Osteoblast (primary cell): ENCODE measurements around the gene WWP2. TPM values are rescaled to one million over a fixed set of nuclear protein-coding genes. Genes with fewer than 3 reads are reported as not detected.

Experiments used
- DNase-seq: peaks from one replicate; pipeline ENCODE4 v3.0.0; 2011; ENCODE audit warnings: low spot score, mixed read lengths; ENCODE audit not compliant: insufficient read length; ENCODE audit errors: missing footprints
- H2AFZ ChIP-seq: 2 replicates; pipeline ENCODE4 v1.6.0; 2011; ENCODE audit warnings: mild to moderate bottlenecking, low read length
- H3K27ac ChIP-seq: 2 replicates; pipeline ENCODE4 v1.5.1; 2011; ENCODE audit warnings: mild to moderate bottlenecking, low read depth, low read length, moderate library complexity
- H3K27me3 ChIP-seq: 2 replicates; pipeline ENCODE4 v1.6.0; 2012; ENCODE audit warnings: mild to moderate bottlenecking, control low read depth, inconsistent platforms, low read length, moderate library complexity; ENCODE audit not compliant: insufficient read depth
- H3K36me3 ChIP-seq: 2 replicates; pipeline ENCODE4 v1.5.1; 2011; ENCODE audit warnings: mild to moderate bottlenecking, low read length, control low read depth, moderate library complexity; ENCODE audit not compliant: insufficient read depth
- H3K4me1 ChIP-seq: 2 replicates; pipeline ENCODE4 v1.5.1; 2011; ENCODE audit warnings: mild to moderate bottlenecking, low read length, control low read depth, moderate library complexity; ENCODE audit not compliant: insufficient read depth
- H3K4me2 ChIP-seq: 2 replicates; pipeline ENCODE4 v1.6.0; 2011; ENCODE audit warnings: mild to moderate bottlenecking, low read length; ENCODE audit not compliant: insufficient read depth
- H3K4me3 ChIP-seq: fragments of 200-600 bp; sonication (generic); 3 replicates; pipeline ENCODE4 v1.5.1; 2012; ENCODE audit warnings: mild to moderate bottlenecking, low read length, inconsistent platforms; ENCODE audit not compliant: insufficient read depth
- H3K79me2 ChIP-seq: 2 replicates; pipeline ENCODE4 v1.6.0; 2012; ENCODE audit warnings: mild to moderate bottlenecking, low read length, control low read depth, inconsistent platforms; ENCODE audit not compliant: insufficient read depth
- H3K9me3 ChIP-seq: 2 replicates; pipeline ENCODE4 v1.5.1; 2011; ENCODE audit warnings: low read depth, low read length, control low read depth
- H4K20me1 ChIP-seq: 2 replicates; pipeline ENCODE4 v1.6.0; 2012; ENCODE audit warnings: mild to moderate bottlenecking, low read length, control low read depth; ENCODE audit not compliant: insufficient read depth
- CTCF ChIP-seq: IDR thresholded peaks from 2 replicates; pipeline ENCODE4 v1.5.1; 2011; ENCODE audit warnings: mild to moderate bottlenecking, low read depth, low read length, moderate library complexity; ENCODE audit errors: extremely low read depth
- total RNA-seq: library from RNA; depleted of rRNA; stranded (reverse); fragments of >200 nt; gene quantifications from 2 replicates; pipeline ENCODE4 v1.2.3, GENCODE V29; 2012

WWP2 gene
- total RNA-seq, 1 donor, result 46.7 TPM

GRCh38 chr16:69880640-69881133, 118.6 kb downstream of the WWP2 start:
- Histone ChIP-seq H2AFZ (peak overlapping the region; percentile 73), H3K79me2 (no peaks in the 10 kb centered on the region), H3K4me1 (peaks cover 10% of the 10 kb centered on the region), H4K20me1 (no peaks in the 10 kb centered on the region), H3K9me3 (peaks cover 7% of the 10 kb centered on the region), H3K4me2 (peak overlapping the region; percentile 51), H3K4me3 (peak overlapping the region; percentile 22), H3K27me3 (no peaks in the 10 kb centered on the region), H3K27ac (peak overlapping the region; percentile 65), H3K36me3 (peaks cover 6% of the 10 kb centered on the region)
- DNase-seq, result peak; percentile 80
- no peak for TF ChIP-seq CTCF

- peak overlapping the region; percentile 65 for H3K27ac ChIP-seq
- H3K4me3 ChIP-seq, result no peak overlapping the region
- peak overlapping the region; percentile 6 for H2AFZ ChIP-seq
- H4K20me1 ChIP-seq, result no peaks in the 10 kb centered on the region
- peaks cover 6% of the 10 kb centered on the region for H3K36me3 ChIP-seq
- H3K79me2 ChIP-seq, result no peaks in the 10 kb centered on the region
- H3K27me3 ChIP-seq, result no peaks in the 10 kb centered on the region
- peaks cover 7% of the 10 kb centered on the region for H3K9me3 ChIP-seq
- TF ChIP-seq CTCF, result no peak
- peak overlapping the region; percentile 51 for H3K4me2 ChIP-seq
- H3K4me1 ChIP-seq, result peaks cover 10% of the 10 kb centered on the region
- DNase-seq, result no peak
Measured at GRCh38 chr16:69881141-69881540, 119.0 kb downstream of the WWP2 start.

- Histone ChIP-seq H2AFZ (no peak overlapping the region), H3K4me1 (peaks cover 10% of the 10 kb centered on the region), H3K79me2 (no peaks in the 10 kb centered on the region), H3K9me3 (no peaks in the 10 kb centered on the region), H3K4me3 (no peak overlapping the region), H3K27me3 (no peaks in the 10 kb centered on the region), H3K4me2 (no peak overlapping the region), H3K36me3 (peaks cover 3% of the 10 kb centered on the region), H4K20me1 (no peaks in the 10 kb centered on the region), H3K27ac (no peak overlapping the region)
- no peak for DNase-seq
- no peak for TF ChIP-seq CTCF
Measured at GRCh38 chr16:69883744-69884143, 121.6 kb downstream of the WWP2 start.

- H3K4me1 ChIP-seq, result peaks cover 13% of the 10 kb centered on the region
- H3K36me3 ChIP-seq, result peaks cover 3% of the 10 kb centered on the region
- no peak overlapping the region for H2AFZ ChIP-seq
- no peak overlapping the region for H3K4me2 ChIP-seq
- DNase-seq, result peak; percentile 15
- TF ChIP-seq CTCF, result no peak
- H3K9me3 ChIP-seq, result no peaks in the 10 kb centered on the region
- no peaks in the 10 kb centered on the region for H3K27me3 ChIP-seq
- H3K4me3 ChIP-seq, result no peak overlapping the region
- no peak overlapping the region for H3K27ac ChIP-seq
- H3K79me2 ChIP-seq, result no peaks in the 10 kb centered on the region
- no peaks in the 10 kb centered on the region for H4K20me1 ChIP-seq
Measured at GRCh38 chr16:69885722-69886121, 123.6 kb downstream of the WWP2 start.
